Measurements from ENCODE around the gene FBXW9. TPM values are rescaled to one million over a fixed set of nuclear protein-coding genes. Genes with fewer than 3 reads are reported as not detected.
"Not testable (repeated sequence)": the region's sequence is repeated elsewhere in the genome, so short reads cannot be mapped to it uniquely, and the experiment has no call there.

The FBXW9 gene
- polyA plus RNA-seq, 5 donors: 7.9 to 14.1 (median 10.1) TPM

DNA sequence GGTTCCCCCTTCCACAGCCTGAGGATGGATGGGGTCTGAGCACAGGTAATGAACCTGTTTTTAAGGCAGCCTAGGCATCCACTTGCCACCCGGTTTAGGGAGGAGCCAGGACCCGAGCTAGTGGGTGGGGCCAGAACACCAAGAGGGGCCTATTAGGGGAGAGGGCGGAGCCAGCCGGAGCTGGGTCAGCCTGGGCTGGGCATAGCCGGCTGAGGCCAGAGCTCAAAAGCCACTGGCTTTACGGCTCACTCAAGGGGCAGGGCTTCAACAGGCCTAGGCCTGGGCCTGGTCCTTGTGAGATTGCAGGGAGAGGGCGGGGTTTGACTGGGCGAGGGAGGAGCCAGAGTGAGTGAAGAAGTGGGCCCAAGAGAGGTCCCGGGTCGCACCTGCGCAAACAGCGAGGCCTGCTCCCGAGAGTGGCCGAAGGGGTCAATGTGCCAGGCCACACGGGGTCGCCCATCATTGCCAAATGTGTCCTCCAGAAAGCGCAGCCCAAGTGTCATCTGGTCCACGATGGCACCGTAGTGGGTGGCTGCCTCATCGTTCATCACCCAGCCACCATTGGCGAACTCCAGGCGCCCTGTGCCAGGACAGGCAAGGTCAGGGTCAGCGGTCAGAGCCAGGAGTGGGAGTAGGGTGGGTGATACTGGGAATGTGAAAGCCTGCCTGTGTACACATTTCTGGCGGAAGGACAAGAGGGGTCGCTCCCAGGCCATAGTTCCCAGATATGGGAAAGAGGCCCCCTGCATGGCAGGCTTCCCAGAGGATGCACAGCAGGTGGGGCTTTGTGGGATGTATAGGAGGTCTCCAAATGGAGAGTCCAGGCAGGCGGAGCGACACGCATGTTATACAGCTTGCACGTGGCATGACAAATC lies 31.8 kb downstream of the FBXW9 start:
- no peak for DNase-seq

GRCh38 chr19:12660980-12661379 lies 35.5 kb downstream of the FBXW9 start:
- no peak for DNase-seq

GRCh38 chr19:12657966-12658365 lies 38.5 kb downstream of the FBXW9 start:
- DNase-seq: no peak

GRCh38 chr19:12656899-12657571 lies 39.4 kb downstream of the FBXW9 start:
- DNase-seq: no peak

GRCh38 chr19:12655546-12655945 lies 40.9 kb downstream of the FBXW9 start:
- DNase-seq: no peak

DNA sequence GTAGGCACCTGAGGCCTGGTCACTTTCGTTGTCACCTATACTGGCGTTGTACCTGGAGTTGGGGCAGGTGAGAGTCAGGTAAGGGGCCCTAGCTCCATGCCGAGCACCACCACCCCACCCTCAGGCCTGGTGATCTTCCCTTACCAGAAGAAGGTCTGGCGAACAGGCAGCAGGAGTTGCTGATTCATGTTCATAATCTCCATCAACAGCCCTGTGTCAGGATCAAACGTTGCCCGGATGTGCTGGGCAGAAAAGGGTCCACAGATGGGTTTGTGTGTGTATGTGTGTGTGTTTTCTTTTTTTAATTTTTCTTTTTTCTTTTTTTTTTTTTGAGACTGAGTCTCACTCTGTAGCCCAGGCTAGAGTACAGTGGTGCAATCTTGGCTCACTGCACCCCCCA lies 44.2 kb downstream of the FBXW9 start:
- DNase-seq: no peak

GRCh38 chr19:12649941-12650340 lies 46.5 kb downstream of the FBXW9 start:
- no peak for DNase-seq

GRCh38 chr19:12648088-12648487 lies 48.3 kb downstream of the FBXW9 start:
- DNase-seq: no peak

DNA sequence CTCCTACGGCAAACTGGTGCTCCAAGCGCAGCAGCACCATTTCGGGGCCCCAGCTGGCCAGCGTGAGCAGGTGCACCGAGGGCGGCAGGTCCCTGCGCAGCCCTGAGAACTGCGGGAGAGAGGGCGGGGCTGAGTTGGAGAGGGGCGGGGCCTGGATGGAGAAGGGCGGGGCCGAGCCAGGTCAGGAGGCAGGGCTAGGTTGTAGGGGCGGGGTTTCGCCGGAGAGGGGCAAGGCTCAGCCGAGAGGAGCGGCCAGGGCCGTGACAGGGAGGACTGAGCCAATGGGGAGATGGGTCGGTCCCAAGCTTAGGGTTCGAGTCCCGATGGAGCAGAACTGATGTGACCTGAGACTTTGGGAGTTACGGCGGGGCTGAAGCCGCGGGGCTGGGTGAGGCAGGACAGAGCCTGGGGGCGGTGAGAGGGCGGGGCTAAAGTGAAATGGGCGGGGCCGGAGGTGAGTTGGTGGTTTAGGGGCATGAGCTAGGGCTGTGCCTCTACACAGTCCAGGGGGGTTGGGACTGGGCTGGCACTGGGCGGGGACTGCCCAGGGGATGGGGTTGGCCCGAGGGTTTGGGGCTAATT lies 48.9 kb downstream of the FBXW9 start:
- no peak for DNase-seq

- DNase-seq: no peak
Measured at GRCh38 chr19:12647047-12647446, 49.4 kb downstream of the FBXW9 start.

- no peak for DNase-seq
Measured at GRCh38 chr19:12646551-12646950, 49.9 kb downstream of the FBXW9 start.

DNA sequence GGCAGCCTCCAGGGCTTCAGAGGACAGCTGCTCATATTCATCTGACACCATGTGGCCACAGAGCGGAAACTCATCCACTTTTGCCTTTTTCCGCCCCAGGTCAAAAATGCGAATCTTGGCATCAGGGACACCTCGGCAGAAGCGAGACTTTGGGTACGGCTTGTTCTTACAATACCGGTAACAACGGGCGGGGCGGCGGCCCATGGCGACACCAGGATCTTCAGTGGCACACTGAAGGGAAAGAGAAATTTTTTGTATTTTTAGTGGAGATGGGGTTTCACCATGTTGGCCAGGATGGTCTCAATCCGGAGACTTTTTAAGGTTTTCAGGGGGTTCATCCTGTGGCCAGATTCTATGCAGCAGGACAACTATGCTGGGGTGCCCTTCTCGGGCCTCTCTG lies 52.7 kb downstream of the FBXW9 start:
- not testable (repeated sequence) for DNase-seq

- no peak for DNase-seq
Measured at GRCh38 chr19:12642506-12642905, 53.9 kb downstream of the FBXW9 start.

DNA sequence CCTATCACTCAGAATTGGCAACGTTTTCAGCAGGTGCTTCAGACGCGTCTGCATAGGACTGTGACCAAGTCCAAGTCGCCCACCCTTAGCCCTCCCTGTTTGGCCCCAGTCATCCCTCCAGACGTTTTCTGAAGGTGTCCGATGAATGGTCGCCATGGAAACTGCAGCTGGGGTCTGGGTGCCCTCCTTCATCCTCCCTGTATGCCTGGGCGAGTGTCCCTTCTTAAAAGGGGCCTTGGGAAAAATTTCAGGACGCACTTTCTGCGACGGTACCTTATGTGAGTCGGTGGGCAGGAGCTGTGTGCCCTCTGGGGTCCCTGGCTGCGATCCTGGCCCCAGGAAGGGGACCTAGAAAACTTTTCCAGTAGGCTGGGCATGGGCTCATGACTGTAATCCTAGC lies 55.0 kb downstream of the FBXW9 start:
- DNase-seq: no peak

DNA sequence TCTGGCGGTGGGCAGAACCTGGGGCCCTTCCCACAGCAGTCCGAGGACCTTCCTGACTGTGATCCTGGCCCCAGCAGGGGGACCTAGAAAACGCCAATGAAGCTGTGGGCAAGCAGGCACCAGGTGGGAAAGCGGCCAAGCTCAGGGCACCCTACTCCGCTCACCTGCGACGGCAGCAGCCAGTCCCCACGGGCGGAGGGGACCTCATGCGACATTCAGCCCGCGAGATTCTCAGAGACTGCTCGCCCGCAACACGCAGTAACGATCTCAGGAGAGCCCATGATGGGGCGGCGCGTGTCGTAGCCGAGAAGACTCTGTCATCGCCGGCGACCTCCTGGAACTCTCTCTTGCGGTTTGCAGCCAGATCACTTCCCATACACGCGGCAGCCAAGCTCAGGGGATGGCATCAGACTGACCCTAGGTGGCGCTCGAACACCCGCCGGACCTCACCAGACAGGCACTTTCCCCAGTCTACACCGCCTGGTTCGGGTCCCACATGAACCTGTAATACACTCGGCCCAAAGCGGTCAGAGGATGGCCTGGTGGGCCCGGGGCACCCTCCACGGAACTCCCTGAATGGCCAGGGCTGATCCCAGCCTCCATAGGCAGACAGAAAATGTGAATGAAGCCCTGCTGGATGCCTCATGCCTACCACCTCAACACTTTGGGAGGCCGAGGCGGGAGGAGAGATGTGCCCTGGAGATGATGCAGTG lies 56.4 kb downstream of the FBXW9 start:
- DNase-seq: peak; percentile 41 to 56

Other genes starting within 250 kb of the FBXW9 start
- 1 to 10 TPM; 6.3 to 9.9 (median 8.1) TPM for gene ZNF709, start 211.8 kb downstream of the FBXW9 start, polyA plus RNA-seq (ENCODE audit: insufficient read depth in 1 of 5, insufficient read length in 5 of 5, low replicate concordance in 1 of 5)
- 10 to 100 TPM in 3 of 5 donors, 1 to 10 TPM in 2; 8.4 to 12.1 (median 11.9) TPM for gene ZNF564, start 145.1 kb downstream of the FBXW9 start, polyA plus RNA-seq (ENCODE audit: insufficient read depth in 1 of 5, insufficient read length in 5 of 5, low replicate concordance in 1 of 5)
- gene ZNF490, start 85.8 kb downstream of the FBXW9 start, polyA plus RNA-seq (ENCODE audit: insufficient read depth in 1 of 5, insufficient read length in 5 of 5, low replicate concordance in 1 of 5): 1 to 10 TPM; 3.2 to 6.8 (median 5.0) TPM
- gene ZNF791, start 85.7 kb downstream of the FBXW9 start, polyA plus RNA-seq (ENCODE audit: insufficient read depth in 1 of 5, insufficient read length in 5 of 5, low replicate concordance in 1 of 5): 10 to 100 TPM; 13.9 to 23.7 (median 21.9) TPM
- 10 to 100 TPM; 27.3 to 42.1 (median 32.8) TPM for gene MAN2B1, start 29.9 kb downstream of the FBXW9 start, polyA plus RNA-seq (ENCODE audit: insufficient read depth in 1 of 5, insufficient read length in 5 of 5, low replicate concordance in 1 of 5)
- gene WDR83, start 29.8 kb downstream of the FBXW9 start, polyA plus RNA-seq (ENCODE audit: insufficient read depth in 1 of 5, insufficient read length in 5 of 5, low replicate concordance in 1 of 5): 10 to 100 TPM; 18.4 to 28.6 (median 23.9) TPM
- 10 to 100 TPM; 77.1 to 96.0 (median 87.7) TPM for gene DHPS, start 14.8 kb downstream of the FBXW9 start, polyA plus RNA-seq (ENCODE audit: insufficient read depth in 1 of 5, insufficient read length in 5 of 5, low replicate concordance in 1 of 5)
- gene GNG14, start 8.6 kb downstream of the FBXW9 start, polyA plus RNA-seq (ENCODE audit: insufficient read depth in 1 of 5, insufficient read length in 5 of 5, low replicate concordance in 1 of 5): under 1 TPM in 2 of 5 donors, not detected in 3; 0.60 to 0.82 TPM
- gene TNPO2, start 27.3 kb upstream of the FBXW9 start, polyA plus RNA-seq (ENCODE audit: insufficient read depth in 1 of 5, insufficient read length in 5 of 5, low replicate concordance in 1 of 5): 10 to 100 TPM; 69.3 to 85.1 (median 75.9) TPM
- gene TRIR, start 38.1 kb upstream of the FBXW9 start, polyA plus RNA-seq (ENCODE audit: insufficient read depth in 1 of 5, insufficient read length in 5 of 5, low replicate concordance in 1 of 5): 100 to 1,000 TPM; 139 to 222 (median 153) TPM
- gene GET3, start 40.9 kb upstream of the FBXW9 start, polyA plus RNA-seq (ENCODE audit: insufficient read depth in 1 of 5, insufficient read length in 5 of 5, low replicate concordance in 1 of 5): 10 to 100 TPM; 52.8 to 70.1 (median 53.8) TPM
- gene BEST2, start 55.2 kb upstream of the FBXW9 start, polyA plus RNA-seq (ENCODE audit: insufficient read depth in 1 of 5, insufficient read length in 5 of 5, low replicate concordance in 1 of 5): under 1 TPM in 4 of 5 donors, not detected in 1; 0.09 to 0.19 (median 0.15) TPM
- 10 to 100 TPM; 59.2 to 79.9 (median 74.2) TPM for gene HOOK2, start 78.9 kb upstream of the FBXW9 start, polyA plus RNA-seq (ENCODE audit: insufficient read depth in 1 of 5, insufficient read length in 5 of 5, low replicate concordance in 1 of 5)
- gene JUNB, start 94.9 kb upstream of the FBXW9 start, polyA plus RNA-seq (ENCODE audit: insufficient read depth in 1 of 5, insufficient read length in 5 of 5, low replicate concordance in 1 of 5): 100 to 1,000 TPM in 1 of 5 donors, 10 to 100 TPM in 4; 14.8 to 132 (median 48.0) TPM
- gene PRDX2, start 105.2 kb upstream of the FBXW9 start, polyA plus RNA-seq (ENCODE audit: insufficient read depth in 1 of 5, insufficient read length in 5 of 5, low replicate concordance in 1 of 5): 100 to 1,000 TPM; 197 to 304 (median 214) TPM
- gene THSD8, start 105.4 kb upstream of the FBXW9 start, polyA plus RNA-seq (ENCODE audit: insufficient read depth in 1 of 5, insufficient read length in 5 of 5, low replicate concordance in 1 of 5): 10 to 100 TPM in 1 of 5 donors, 1 to 10 TPM in 4; 4.2 to 10.2 (median 7.2) TPM
- 10 to 100 TPM; 29.8 to 42.9 (median 32.9) TPM for gene RNASEH2A, start 110.0 kb upstream of the FBXW9 start, polyA plus RNA-seq (ENCODE audit: insufficient read depth in 1 of 5, insufficient read length in 5 of 5, low replicate concordance in 1 of 5)
- gene RTBDN, start 137.9 kb upstream of the FBXW9 start, polyA plus RNA-seq (ENCODE audit: insufficient read depth in 1 of 5, insufficient read length in 5 of 5, low replicate concordance in 1 of 5): under 1 TPM in 4 of 5 donors, not detected in 1; 0.08 to 0.19 (median 0.13) TPM
- gene MAST1, start 141.9 kb upstream of the FBXW9 start, polyA plus RNA-seq (ENCODE audit: insufficient read depth in 1 of 5, insufficient read length in 5 of 5, low replicate concordance in 1 of 5): 1 to 10 TPM; 1.6 to 2.1 (median 2.0) TPM
- gene DNASE2, start 184.8 kb upstream of the FBXW9 start, polyA plus RNA-seq (ENCODE audit: insufficient read depth in 1 of 5, insufficient read length in 5 of 5, low replicate concordance in 1 of 5): 10 to 100 TPM; 19.8 to 25.3 (median 20.7) TPM
- 1 to 10 TPM in 2 of 5 donors, under 1 TPM in 3; 0.30 to 2.3 (median 0.67) TPM for gene KLF1, start 190.6 kb upstream of the FBXW9 start, polyA plus RNA-seq (ENCODE audit: insufficient read depth in 1 of 5, insufficient read length in 5 of 5, low replicate concordance in 1 of 5)
- gene GCDH, start 194.5 kb upstream of the FBXW9 start, polyA plus RNA-seq (ENCODE audit: insufficient read depth in 1 of 5, insufficient read length in 5 of 5, low replicate concordance in 1 of 5): 10 to 100 TPM; 19.5 to 31.5 (median 24.8) TPM
- 1 to 10 TPM; 2.6 to 4.2 (median 3.1) TPM for gene SYCE2, start 222.7 kb upstream of the FBXW9 start, polyA plus RNA-seq (ENCODE audit: insufficient read depth in 1 of 5, insufficient read length in 5 of 5, low replicate concordance in 1 of 5)
- gene FARSA, start 237.1 kb upstream of the FBXW9 start, polyA plus RNA-seq (ENCODE audit: insufficient read depth in 1 of 5, insufficient read length in 5 of 5, low replicate concordance in 1 of 5): 10 to 100 TPM; 32.1 to 54.4 (median 44.3) TPM
- gene CALR, start 242.0 kb upstream of the FBXW9 start, polyA plus RNA-seq (ENCODE audit: insufficient read depth in 1 of 5, insufficient read length in 5 of 5, low replicate concordance in 1 of 5): 100 to 1,000 TPM; 632 to 884 (median 841) TPM
- 100 to 1,000 TPM in 1 of 5 donors, 10 to 100 TPM in 4; 55.7 to 105 (median 76.3) TPM for gene RAD23A, start 249.2 kb upstream of the FBXW9 start, polyA plus RNA-seq (ENCODE audit: insufficient read depth in 1 of 5, insufficient read length in 5 of 5, low replicate concordance in 1 of 5)